Neuronal stem cell (in vitro differentiated cells): ENCODE results near the gene CACNB4.
"Not testable (repeated sequence)": the region's sequence is repeated elsewhere in the genome, so short reads cannot be mapped to it uniquely, and the experiment has no call there.

ENCODE experiments used
- DNase-seq: peaks from one replicate; pipeline ENCODE4 v3.0.0-alpha.2; 2013; ENCODE audit warnings: low spot score
- H2AFZ ChIP-seq: one replicate; pipeline ENCODE4 v1.6.1; 2013; ENCODE audit warnings: mild to moderate bottlenecking, low read length, inconsistent platforms
- H2AK5ac ChIP-seq: 2 replicates; pipeline ENCODE4 v1.6.1; 2013; ENCODE audit warnings: low read depth, mild to moderate bottlenecking, inconsistent platforms, low read length, moderate library complexity, mixed read lengths
- H2BK120ac ChIP-seq: 2 replicates; pipeline ENCODE4 v1.6.1; 2013; ENCODE audit warnings: low read depth, mild to moderate bottlenecking, inconsistent platforms, low read length, moderate library complexity, mixed read lengths
- H2BK12ac ChIP-seq: one replicate; pipeline ENCODE4 v1.6.1; 2013; ENCODE audit warnings: low read length, inconsistent platforms
- H2BK15ac ChIP-seq: 2 replicates; pipeline ENCODE4 v1.6.1; 2013; ENCODE audit warnings: mild to moderate bottlenecking, low read length, inconsistent platforms, mixed read lengths
- H2BK5ac ChIP-seq: one replicate; pipeline ENCODE4 v1.6.1; 2013; ENCODE audit warnings: inconsistent platforms, mild to moderate bottlenecking, low read length, moderate library complexity
- H3K14ac ChIP-seq: one replicate; pipeline ENCODE4 v1.6.1; 2013; ENCODE audit warnings: low read length, inconsistent platforms
- H3K18ac ChIP-seq: 2 replicates; pipeline ENCODE4 v1.6.1; 2013; ENCODE audit warnings: low read length, inconsistent platforms
- H3K23ac ChIP-seq: 2 replicates; pipeline ENCODE4 v1.6.1; 2013; ENCODE audit warnings: low read depth, mild to moderate bottlenecking, mixed read lengths, low read length, inconsistent platforms; ENCODE audit not compliant: poor library complexity
- H3K27ac ChIP-seq: replicated peaks from 3 replicates; pipeline ENCODE4 v1.5.1; 2013; ENCODE audit warnings: low read length, inconsistent platforms
- H3K27me3 ChIP-seq, 3 experiments: 2 replicates each; pipeline ENCODE4 v1.6.1; 2013; ENCODE audit warnings: low read length in 3 of 3, mild to moderate bottlenecking in 2 of 3, inconsistent platforms in 1 of 3, low read depth in 1 of 3, mixed read lengths in 1 of 3, moderate library complexity in 1 of 3; ENCODE audit not compliant: control insufficient read depth in 3 of 3, insufficient read depth in 3 of 3
- H3K36me3 ChIP-seq, 2 donors: replicated peaks in 1 of 2; 2 replicates each; pipeline ENCODE4 v1.6.1; 2013; ENCODE audit warnings: low read length in 2 of 2; ENCODE audit not compliant: control insufficient read depth in 2 of 2, insufficient read depth in 2 of 2
- H3K4ac ChIP-seq: 2 replicates; pipeline ENCODE4 v1.6.1; 2013; ENCODE audit warnings: inconsistent platforms, mild to moderate bottlenecking, low read length, moderate library complexity
- H3K4me1 ChIP-seq, 2 donors: 1 replicate in 1 of 2; 2 replicates in 1 of 2; pipeline ENCODE4 v1.6.1; 2013; ENCODE audit warnings: low read length in 2 of 2, low read depth in 1 of 2; ENCODE audit not compliant: control insufficient read depth in 2 of 2, insufficient read depth in 1 of 2
- H3K4me2 ChIP-seq: one replicate; pipeline ENCODE4 v1.6.1; 2013; ENCODE audit warnings: mild to moderate bottlenecking, low read length, inconsistent platforms; ENCODE audit not compliant: insufficient read depth, poor library complexity, severe bottlenecking
- H3K4me3 ChIP-seq, 2 donors: 2 replicates each; pipeline ENCODE4 v1.5.1; 2013; ENCODE audit warnings: low read length in 2 of 2, mild to moderate bottlenecking in 2 of 2, inconsistent platforms in 1 of 2, moderate library complexity in 1 of 2
- H3K79me1 ChIP-seq: one replicate; pipeline ENCODE4 v1.6.1; 2013; ENCODE audit warnings: low read depth, mild to moderate bottlenecking, inconsistent platforms, low read length, moderate library complexity
- H3K9ac ChIP-seq: one replicate; pipeline ENCODE4 v1.6.1; 2013; ENCODE audit warnings: mild to moderate bottlenecking, low read depth, low read length, inconsistent platforms; ENCODE audit not compliant: poor library complexity
- H3K9me3 ChIP-seq, 2 donors: replicated peaks in 1 of 2; 2 replicates each; pipeline versions ENCODE3 to v1.6.1; 2013; ENCODE audit warnings: low read length in 2 of 2, mild to moderate bottlenecking in 2 of 2, inconsistent platforms in 1 of 2, low read depth in 1 of 2, mixed read lengths in 1 of 2, moderate library complexity in 1 of 2; ENCODE audit not compliant: control insufficient read depth in 2 of 2, insufficient read depth in 1 of 2
- H4K8ac ChIP-seq: one replicate; pipeline ENCODE4 v1.6.1; 2013; ENCODE audit warnings: low read depth, mild to moderate bottlenecking, inconsistent platforms, low read length, moderate library complexity
- H4K91ac ChIP-seq: one replicate; pipeline ENCODE4 v1.6.1; 2013; ENCODE audit warnings: low read length, low read depth, mild to moderate bottlenecking, inconsistent platforms; ENCODE audit not compliant: poor library complexity
- WGBS, 2 donors: extraction: QIAGEN DNeasy Blood & Tissue Kit; methylation state at CpG; one replicate each; pipeline ENCODE4 v1.1.7; 2013; ENCODE audit warnings: missing lambda C conversion rate in 2 of 2, mixed read lengths in 1 of 2; ENCODE audit not compliant: insufficient read length in 2 of 2, insufficient replicate concordance in 1 of 2; ENCODE audit errors: extremely low coverage in 2 of 2; 5-methylcytosine and 5-hydroxymethylcytosine counted together

Gene CACNB4

GRCh38 chr2:151799886-151800292 is 299.0 kb downstream of the CACNB4 start:
- peaks cover 0 to 71% of the 10 kb centered on the region in 2 donors for H3K36me3 ChIP-seq
- H2BK12ac ChIP-seq: no peak overlapping the region
- H3K18ac ChIP-seq: no peak overlapping the region
- H2BK120ac ChIP-seq: no peak overlapping the region
- no peaks in the 10 kb centered on the region for H3K27me3 ChIP-seq
- no CpG with 5 or more reads among the region's 3 CpGs for WGBS, 2 donors
- no peak overlapping the region for H3K4me3 ChIP-seq
- H4K91ac ChIP-seq: no peak overlapping the region
- H3K14ac ChIP-seq: no peak overlapping the region
- H2AK5ac ChIP-seq: no peak overlapping the region
- DNase-seq: no peak
- no peak overlapping the region for H2BK15ac ChIP-seq
- H3K4me2 ChIP-seq: no peak overlapping the region
- no peak overlapping the region for H4K8ac ChIP-seq
- H3K27ac ChIP-seq: no peak overlapping the region
- no peak overlapping the region for H3K9ac ChIP-seq
- H2BK5ac ChIP-seq: no peak overlapping the region
- no peak overlapping the region for H2AFZ ChIP-seq
- H3K4me1 ChIP-seq: peaks cover 0 to 3% of the 10 kb centered on the region in 2 donors
- H3K4ac ChIP-seq: no peak overlapping the region
- H3K9me3 ChIP-seq: no peaks in the 10 kb centered on the region
- H3K79me1 ChIP-seq: no peaks in the 10 kb centered on the region
- H3K23ac ChIP-seq: no peak overlapping the region

GRCh38 chr2:151796774-151797173 is 302.1 kb downstream of the CACNB4 start:
- H4K91ac ChIP-seq: no peak overlapping the region
- H2BK12ac ChIP-seq: no peak overlapping the region
- H3K9me3 ChIP-seq: no peaks in the 10 kb centered on the region
- no peak overlapping the region for H3K23ac ChIP-seq
- H2BK15ac ChIP-seq: no peak overlapping the region
- WGBS, 2 donors: no CpG with 5 or more reads among the region's 2 CpGs
- H3K4me3 ChIP-seq: no peak overlapping the region
- peaks cover 0 to 58% of the 10 kb centered on the region in 2 donors for H3K36me3 ChIP-seq
- H3K9ac ChIP-seq: no peak overlapping the region
- H3K4ac ChIP-seq: no peak overlapping the region
- no peaks in the 10 kb centered on the region for H3K79me1 ChIP-seq
- no peak overlapping the region for H3K4me2 ChIP-seq
- no peak overlapping the region for H2BK5ac ChIP-seq
- H3K27ac ChIP-seq: no peak overlapping the region
- no peak overlapping the region for H2BK120ac ChIP-seq
- H3K4me1 ChIP-seq: no peaks in the 10 kb centered on the region
- H2AK5ac ChIP-seq: no peak overlapping the region
- H3K18ac ChIP-seq: no peak overlapping the region
- no peak overlapping the region for H4K8ac ChIP-seq
- no peak for DNase-seq
- H2AFZ ChIP-seq: no peak overlapping the region
- H3K14ac ChIP-seq: no peak overlapping the region
- H3K27me3 ChIP-seq: no peaks in the 10 kb centered on the region

- H2AFZ ChIP-seq: no peak overlapping the region
- H3K4me2 ChIP-seq: no peak overlapping the region
- no peak overlapping the region for H3K4me3 ChIP-seq
- no peak overlapping the region for H3K27ac ChIP-seq
- peaks cover 0 to 55% of the 10 kb centered on the region in 2 donors for H3K36me3 ChIP-seq
- no peaks in the 10 kb centered on the region for H3K27me3 ChIP-seq
- no peak overlapping the region for H3K14ac ChIP-seq
- H2BK120ac ChIP-seq: no peak overlapping the region
- no peak overlapping the region for H2BK12ac ChIP-seq
- peaks cover 0 to 2% of the 10 kb centered on the region in 2 donors for H3K9me3 ChIP-seq
- no peaks in the 10 kb centered on the region for H3K4me1 ChIP-seq
- no peaks in the 10 kb centered on the region for H3K79me1 ChIP-seq
- no peak overlapping the region for H4K91ac ChIP-seq
- DNase-seq: no peak
- H3K23ac ChIP-seq: no peak overlapping the region
- H3K4ac ChIP-seq: no peak overlapping the region
- H3K9ac ChIP-seq: no peak overlapping the region
- no peak overlapping the region for H2BK5ac ChIP-seq
- H3K18ac ChIP-seq: no peak overlapping the region
- no peak overlapping the region for H2AK5ac ChIP-seq
- H4K8ac ChIP-seq: no peak overlapping the region
- WGBS, 2 donors: no CpG with 5 or more reads among the region's 4 CpGs
- H2BK15ac ChIP-seq: no peak overlapping the region
Observed at GRCh38 chr2:151795646-151796240, 303.1 kb downstream of the CACNB4 start.

- H3K18ac ChIP-seq, H4K91ac ChIP-seq, H3K79me1 ChIP-seq, H3K9me3 ChIP-seq, H3K27me3 ChIP-seq, H3K4me1 ChIP-seq, H2AK5ac ChIP-seq, H2BK15ac ChIP-seq, DNase-seq, H2AFZ ChIP-seq, H3K23ac ChIP-seq, H3K27ac ChIP-seq, H3K14ac ChIP-seq, H3K4me3 ChIP-seq, H3K4ac ChIP-seq, H3K4me2 ChIP-seq, H2BK12ac ChIP-seq, H2BK5ac ChIP-seq, H4K8ac ChIP-seq, H3K9ac ChIP-seq, H2BK120ac ChIP-seq: not testable (repeated sequence)
- H3K36me3 ChIP-seq: peaks cover 0 to 43% of the 10 kb centered on the region in 2 donors
- WGBS, 2 donors: no CpG with 5 or more reads among the region's 6 CpGs
Observed at GRCh38 chr2:151794422-151794821, 304.4 kb downstream of the CACNB4 start.
